ENCODE measurements around the gene BBS12. TPM values are rescaled to one million over a fixed set of nuclear protein-coding genes. Genes with fewer than 3 reads are reported as not detected.
A peak's percentile ranks its signal among the peaks of the same experiment; 100 is the strongest.

BBS12 gene
- total and polyA plus RNA-seq, 2 experiments from 2014 or later = 2.3 to 2.6 TPM

DNA sequence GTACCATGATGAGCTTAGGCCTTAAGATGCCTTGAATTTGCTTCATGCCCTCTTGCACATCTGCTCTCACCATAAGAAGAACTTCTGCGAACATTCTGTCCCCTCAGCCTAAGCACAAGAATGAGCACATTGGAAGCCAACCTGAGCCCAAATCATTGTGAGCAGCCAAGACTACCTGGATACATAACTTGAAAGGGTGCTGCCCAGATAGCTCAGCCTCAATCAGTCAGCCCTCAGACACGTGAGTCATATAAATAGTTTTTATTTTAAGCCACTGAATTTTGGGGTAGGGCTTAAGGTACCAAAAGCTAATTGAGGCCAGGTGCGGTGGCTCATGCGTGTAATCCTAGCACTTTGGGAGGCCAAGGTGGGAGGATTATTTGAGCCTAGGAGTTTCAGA lies 27.5 kb upstream of the BBS12 start (continued):
- TF ChIP-seq, protein P1, sequence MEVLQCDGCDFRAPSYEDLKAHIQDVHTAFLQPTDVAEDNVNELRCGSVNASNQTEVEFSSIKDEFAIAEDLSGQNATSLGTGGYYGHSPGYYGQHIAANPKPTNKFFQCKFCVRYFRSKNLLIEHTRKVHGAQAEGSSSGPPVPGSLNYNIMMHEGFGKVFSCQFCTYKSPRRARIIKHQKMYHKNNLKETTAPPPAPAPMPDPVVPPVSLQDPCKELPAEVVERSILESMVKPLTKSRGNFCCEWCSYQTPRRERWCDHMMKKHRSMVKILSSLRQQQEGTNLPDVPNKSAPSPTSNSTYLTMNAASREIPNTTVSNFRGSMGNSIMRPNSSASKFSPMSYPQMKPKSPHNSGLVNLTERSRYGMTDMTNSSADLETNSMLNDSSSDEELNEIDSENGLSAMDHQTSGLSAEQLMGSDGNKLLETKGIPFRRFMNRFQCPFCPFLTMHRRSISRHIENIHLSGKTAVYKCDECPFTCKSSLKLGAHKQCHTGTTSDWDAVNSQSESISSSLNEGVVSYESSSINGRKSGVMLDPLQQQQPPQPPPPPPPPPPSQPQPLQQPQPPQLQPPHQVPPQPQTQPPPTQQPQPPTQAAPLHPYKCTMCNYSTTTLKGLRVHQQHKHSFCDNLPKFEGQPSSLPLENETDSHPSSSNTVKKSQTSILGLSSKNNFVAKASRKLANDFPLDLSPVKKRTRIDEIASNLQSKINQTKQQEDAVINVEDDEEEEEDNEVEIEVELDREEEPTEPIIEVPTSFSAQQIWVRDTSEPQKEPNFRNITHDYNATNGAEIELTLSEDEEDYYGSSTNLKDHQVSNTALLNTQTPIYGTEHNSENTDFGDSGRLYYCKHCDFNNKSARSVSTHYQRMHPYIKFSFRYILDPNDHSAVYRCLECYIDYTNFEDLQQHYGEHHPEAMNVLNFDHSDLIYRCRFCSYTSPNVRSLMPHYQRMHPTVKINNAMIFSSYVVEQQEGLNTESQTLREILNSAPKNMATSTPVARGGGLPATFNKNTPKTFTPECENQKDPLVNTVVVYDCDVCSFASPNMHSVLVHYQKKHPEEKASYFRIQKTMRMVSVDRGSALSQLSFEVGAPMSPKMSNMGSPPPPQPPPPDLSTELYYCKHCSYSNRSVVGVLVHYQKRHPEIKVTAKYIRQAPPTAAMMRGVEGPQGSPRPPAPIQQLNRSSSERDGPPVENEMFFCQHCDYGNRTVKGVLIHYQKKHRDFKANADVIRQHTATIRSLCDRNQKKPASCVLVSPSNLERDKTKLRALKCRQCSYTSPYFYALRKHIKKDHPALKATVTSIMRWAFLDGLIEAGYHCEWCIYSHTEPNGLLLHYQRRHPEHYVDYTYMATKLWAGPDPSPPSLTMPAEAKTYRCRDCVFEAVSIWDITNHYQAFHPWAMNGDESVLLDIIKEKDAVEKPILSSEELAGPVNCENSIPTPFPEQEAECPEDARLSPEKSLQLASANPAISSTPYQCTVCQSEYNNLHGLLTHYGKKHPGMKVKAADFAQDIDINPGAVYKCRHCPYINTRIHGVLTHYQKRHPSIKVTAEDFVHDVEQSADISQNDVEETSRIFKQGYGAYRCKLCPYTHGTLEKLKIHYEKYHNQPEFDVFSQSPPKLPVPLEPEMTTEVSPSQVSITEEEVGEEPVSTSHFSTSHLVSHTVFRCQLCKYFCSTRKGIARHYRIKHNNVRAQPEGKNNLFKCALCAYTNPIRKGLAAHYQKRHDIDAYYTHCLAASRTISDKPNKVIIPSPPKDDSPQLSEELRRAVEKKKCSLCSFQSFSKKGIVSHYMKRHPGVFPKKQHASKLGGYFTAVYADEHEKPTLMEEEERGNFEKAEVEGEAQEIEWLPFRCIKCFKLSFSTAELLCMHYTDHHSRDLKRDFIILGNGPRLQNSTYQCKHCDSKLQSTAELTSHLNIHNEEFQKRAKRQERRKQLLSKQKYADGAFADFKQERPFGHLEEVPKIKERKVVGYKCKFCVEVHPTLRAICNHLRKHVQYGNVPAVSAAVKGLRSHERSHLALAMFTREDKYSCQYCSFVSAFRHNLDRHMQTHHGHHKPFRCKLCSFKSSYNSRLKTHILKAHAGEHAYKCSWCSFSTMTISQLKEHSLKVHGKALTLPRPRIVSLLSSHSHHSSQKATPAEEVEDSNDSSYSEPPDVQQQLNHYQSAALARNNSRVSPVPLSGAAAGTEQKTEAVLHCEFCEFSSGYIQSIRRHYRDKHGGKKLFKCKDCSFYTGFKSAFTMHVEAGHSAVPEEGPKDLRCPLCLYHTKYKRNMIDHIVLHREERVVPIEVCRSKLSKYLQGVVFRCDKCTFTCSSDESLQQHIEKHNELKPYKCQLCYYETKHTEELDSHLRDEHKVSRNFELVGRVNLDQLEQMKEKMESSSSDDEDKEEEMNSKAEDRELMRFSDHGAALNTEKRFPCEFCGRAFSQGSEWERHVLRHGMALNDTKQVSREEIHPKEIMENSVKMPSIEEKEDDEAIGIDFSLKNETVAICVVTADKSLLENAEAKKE (CRISPR knock-in tag; IDR thresholded peaks at IDR 0.05) = no peak
- TF ChIP-seq EZH2phosphoT487 (IDR thresholded peaks at IDR 0.05; ENCODE audit: unreplicated experiment) (no peak), EZH2 (IDR thresholded peaks at IDR 0.05; ENCODE audit: low read depth, unreplicated experiment) (no peak), STAT1 (IDR thresholded peaks at IDR 0.05; ENCODE audit: unreplicated experiment) (no peak)

- H3K4me3 Mint-ChIP-seq = no peak overlapping the region
- TF ChIP-seq EZH2phosphoT487 (IDR thresholded peaks at IDR 0.05; ENCODE audit: unreplicated experiment) (no peak), STAT1 (IDR thresholded peaks at IDR 0.05; ENCODE audit: unreplicated experiment) (no peak), ZNF114 (CRISPR knock-in tag; IDR thresholded peaks at IDR 0.05) (no peak), NANOG (IDR thresholded peaks at IDR 0.05; ENCODE audit: borderline replicate concordance) (no peak), POLR2AphosphoS5 (IDR thresholded peaks at IDR 0.05; ENCODE audit: low read depth) (no peak)
- TF ChIP-seq, protein P1 (CRISPR knock-in tag; IDR thresholded peaks at IDR 0.05) = no peak
These were observed 26.9 kb upstream of the BBS12 start for GRCh38 chr4:122705547-122706117.

More at GRCh38 chr4:122705547-122706117, 26.9 kb upstream of the BBS12 start:
- Histone ChIP-seq H3K4me3 (no peak overlapping the region), H3K27ac (ENCODE audit: low read depth) (no peak overlapping the region), H3K36me3 (ENCODE audit: insufficient read depth) (no peaks in the 10 kb centered on the region), H3F3A (replicated peaks; ENCODE audit: low read depth) (peaks cover 3% of the 10 kb centered on the region; the same call in 1 of the 2 replicates), H3K79me2 (replicated peaks; ENCODE audit: insufficient read depth) (no peaks in the 10 kb centered on the region), H3K4me2 (no peak overlapping the region), H2AFZ (peak overlapping the region; percentile 8; the same call in 1 of the 2 replicates), H3K9me2 (ENCODE audit: insufficient read depth) (0 out of 2 replicates have a peak, but pooled peaks cover 8% of the 10 kb centered on the region), H4K20me1 (replicated peaks; ENCODE audit: insufficient read depth) (no peaks in the 10 kb centered on the region), H3K4me1 (ENCODE audit: insufficient read depth) (peaks cover 8% of the 10 kb centered on the region; the same call in 1 of the 2 replicates), H3K27me3 (ENCODE audit: insufficient read depth) (no peaks in the 10 kb centered on the region)
- DNase-seq (ENCODE audit: low spot score) (no peak), ATAC-seq (no peak)
- H3K27me3 Mint-ChIP-seq (ENCODE audit: insufficient read depth, low read depth, poor library complexity) = peaks cover 2% of the 10 kb centered on the region
- no peaks in the 10 kb centered on the region for H3K9me3 Mint-ChIP-seq
- H3K36me3 Mint-ChIP-seq (ENCODE audit: low read depth) = no peaks in the 10 kb centered on the region
- peaks cover 4% of the 10 kb centered on the region; the same call in 2 of the 3 replicates for H3K4me1 Mint-ChIP-seq
- H3K27ac Mint-ChIP-seq = no peak overlapping the region
